ENCODE measurements around the gene WFS1.

WFS1 gene

GRCh38 chr4:6262176-6262575 is 7.5 kb upstream of the WFS1 start:
- H3K36me3 ChIP-seq (ENCODE audit: control insufficient read depth, insufficient read depth, low read length), result no peaks in the 10 kb centered on the region
- no peak overlapping the region for H3K4me3 ChIP-seq (ENCODE audit: low read depth, low read length)
- H3K27ac ChIP-seq (ENCODE audit: low read depth, low read length), result no peak overlapping the region
- no peaks in the 10 kb centered on the region for H3K9me3 ChIP-seq (ENCODE audit: control insufficient read depth, insufficient read depth, low read depth, low read length)
- no peak overlapping the region for H3K9ac ChIP-seq (ENCODE audit: low read length)
- no peaks in the 10 kb centered on the region for H3K27me3 ChIP-seq (ENCODE audit: control insufficient read depth, insufficient read depth, low read length)
- H3K4me1 ChIP-seq (ENCODE audit: control insufficient read depth, insufficient read depth, low read length), result peaks cover 4% of the 10 kb centered on the region

- Histone ChIP-seq H3K36me3 (ENCODE audit: control insufficient read depth, insufficient read depth, low read length) (no peaks in the 10 kb centered on the region), H3K4me1 (ENCODE audit: control insufficient read depth, insufficient read depth, low read length) (no peaks in the 10 kb centered on the region), H3K4me3 (ENCODE audit: low read depth, low read length) (no peak overlapping the region), H3K9me3 (ENCODE audit: control insufficient read depth, insufficient read depth, low read depth, low read length) (no peaks in the 10 kb centered on the region), H3K27ac (ENCODE audit: low read depth, low read length) (no peak overlapping the region), H3K9ac (ENCODE audit: low read length) (no peak overlapping the region), H3K27me3 (ENCODE audit: control insufficient read depth, insufficient read depth, low read length) (peaks cover 5% of the 10 kb centered on the region)
These were observed 6.7 kb upstream of the WFS1 start for GRCh38 chr4:6262847-6263487.

GRCh38 chr4:6263526-6264224 is 6.0 kb upstream of the WFS1 start:
- no peak overlapping the region for H3K4me3 ChIP-seq (ENCODE audit: low read depth, low read length)
- H3K9ac ChIP-seq (ENCODE audit: low read length), result no peak overlapping the region
- no peaks in the 10 kb centered on the region for H3K4me1 ChIP-seq (ENCODE audit: control insufficient read depth, insufficient read depth, low read length)
- peaks cover 10% of the 10 kb centered on the region for H3K27me3 ChIP-seq (ENCODE audit: control insufficient read depth, insufficient read depth, low read length)
- no peaks in the 10 kb centered on the region for H3K36me3 ChIP-seq (ENCODE audit: control insufficient read depth, insufficient read depth, low read length)
- no peak overlapping the region for H3K27ac ChIP-seq (ENCODE audit: low read depth, low read length)
- no peaks in the 10 kb centered on the region for H3K9me3 ChIP-seq (ENCODE audit: control insufficient read depth, insufficient read depth, low read depth, low read length)

GRCh38 chr4:6264225-6264540 is 5.5 kb upstream of the WFS1 start:
- peaks cover 4% of the 10 kb centered on the region for H3K4me1 ChIP-seq (ENCODE audit: control insufficient read depth, insufficient read depth, low read length)
- no peaks in the 10 kb centered on the region for H3K9me3 ChIP-seq (ENCODE audit: control insufficient read depth, insufficient read depth, low read depth, low read length)
- H3K27ac ChIP-seq (ENCODE audit: low read depth, low read length), result no peak overlapping the region

GRCh38 chr4:6265546-6265945 is 4.1 kb upstream of the WFS1 start:
- Histone ChIP-seq H3K27me3 (ENCODE audit: control insufficient read depth, insufficient read depth, low read length) (peaks cover 10% of the 10 kb centered on the region), H3K9me3 (ENCODE audit: control insufficient read depth, insufficient read depth, low read depth, low read length) (no peaks in the 10 kb centered on the region), H3K36me3 (ENCODE audit: control insufficient read depth, insufficient read depth, low read length) (no peaks in the 10 kb centered on the region), H3K27ac (ENCODE audit: low read depth, low read length) (no peak overlapping the region), H3K4me1 (ENCODE audit: control insufficient read depth, insufficient read depth, low read length) (peaks cover 7% of the 10 kb centered on the region), H3K9ac (ENCODE audit: low read length) (no peak overlapping the region), H3K4me3 (ENCODE audit: low read depth, low read length) (no peak overlapping the region)

More at GRCh38 chr4:6264225-6264540, 5.5 kb upstream of the WFS1 start:
- Histone ChIP-seq H3K9ac (ENCODE audit: low read length) (no peak overlapping the region), H3K4me3 (ENCODE audit: low read depth, low read length) (no peak overlapping the region), H3K27me3 (ENCODE audit: control insufficient read depth, insufficient read depth, low read length) (peaks cover 10% of the 10 kb centered on the region), H3K36me3 (ENCODE audit: control insufficient read depth, insufficient read depth, low read length) (no peaks in the 10 kb centered on the region)

GRCh38 chr4:6267573-6267972 is 2.1 kb upstream of the WFS1 start:
- Histone ChIP-seq H3K36me3 (ENCODE audit: control insufficient read depth, insufficient read depth, low read length) (no peaks in the 10 kb centered on the region), H3K4me1 (ENCODE audit: control insufficient read depth, insufficient read depth, low read length) (peaks cover 21% of the 10 kb centered on the region), H3K27me3 (ENCODE audit: control insufficient read depth, insufficient read depth, low read length) (peaks cover 10% of the 10 kb centered on the region), H3K27ac (ENCODE audit: low read depth, low read length) (no peak overlapping the region), H3K4me3 (ENCODE audit: low read depth, low read length) (no peak overlapping the region), H3K9ac (ENCODE audit: low read length) (no peak overlapping the region), H3K9me3 (ENCODE audit: control insufficient read depth, insufficient read depth, low read depth, low read length) (no peaks in the 10 kb centered on the region)

- H3K27me3 ChIP-seq (ENCODE audit: control insufficient read depth, insufficient read depth, low read length), result peaks cover 10% of the 10 kb centered on the region
- H3K9ac ChIP-seq (ENCODE audit: low read length), result peak overlapping the region; percentile 13
- no peaks in the 10 kb centered on the region for H3K9me3 ChIP-seq (ENCODE audit: control insufficient read depth, insufficient read depth, low read depth, low read length)
- H3K36me3 ChIP-seq (ENCODE audit: control insufficient read depth, insufficient read depth, low read length), result no peaks in the 10 kb centered on the region
- no peak overlapping the region for H3K27ac ChIP-seq (ENCODE audit: low read depth, low read length)
- H3K4me1 ChIP-seq (ENCODE audit: control insufficient read depth, insufficient read depth, low read length), result peaks cover 27% of the 10 kb centered on the region
- H3K4me3 ChIP-seq (ENCODE audit: low read depth, low read length), result peak overlapping the region; percentile 79
These were observed 717 bp upstream of the WFS1 start for GRCh38 chr4:6268650-6269615.

- Histone ChIP-seq H3K9me3 (ENCODE audit: control insufficient read depth, insufficient read depth, low read depth, low read length) (no peaks in the 10 kb centered on the region), H3K27me3 (ENCODE audit: control insufficient read depth, insufficient read depth, low read length) (peaks cover 10% of the 10 kb centered on the region), H3K9ac (ENCODE audit: low read length) (peak overlapping the region; percentile 34), H3K4me1 (ENCODE audit: control insufficient read depth, insufficient read depth, low read length) (peaks cover 35% of the 10 kb centered on the region), H3K27ac (ENCODE audit: low read depth, low read length) (no peak overlapping the region), H3K4me3 (ENCODE audit: low read depth, low read length) (peak overlapping the region; percentile 79), H3K36me3 (ENCODE audit: control insufficient read depth, insufficient read depth, low read length) (no peaks in the 10 kb centered on the region)
These were observed 1.0 kb downstream of the WFS1 start for GRCh38 chr4:6270636-6271121.

GRCh38 chr4:6271206-6271605 is 1.6 kb downstream of the WFS1 start:
- Histone ChIP-seq H3K9me3 (ENCODE audit: control insufficient read depth, insufficient read depth, low read depth, low read length) (no peaks in the 10 kb centered on the region), H3K27ac (ENCODE audit: low read depth, low read length) (no peak overlapping the region), H3K36me3 (ENCODE audit: control insufficient read depth, insufficient read depth, low read length) (no peaks in the 10 kb centered on the region), H3K9ac (ENCODE audit: low read length) (no peak overlapping the region), H3K4me3 (ENCODE audit: low read depth, low read length) (0 out of 2 replicates have a peak overlapping the region, but pooled peaks have one; percentile 79), H3K27me3 (ENCODE audit: control insufficient read depth, insufficient read depth, low read length) (peaks cover 10% of the 10 kb centered on the region), H3K4me1 (ENCODE audit: control insufficient read depth, insufficient read depth, low read length) (peaks cover 35% of the 10 kb centered on the region)

GRCh38 chr4:6271701-6272465 is 2.2 kb downstream of the WFS1 start:
- Histone ChIP-seq H3K4me1 (ENCODE audit: control insufficient read depth, insufficient read depth, low read length) (peaks cover 35% of the 10 kb centered on the region), H3K9ac (ENCODE audit: low read length) (no peak overlapping the region), H3K27ac (ENCODE audit: low read depth, low read length) (no peak overlapping the region), H3K9me3 (ENCODE audit: control insufficient read depth, insufficient read depth, low read depth, low read length) (no peaks in the 10 kb centered on the region), H3K27me3 (ENCODE audit: control insufficient read depth, insufficient read depth, low read length) (peaks cover 10% of the 10 kb centered on the region), H3K4me3 (ENCODE audit: low read depth, low read length) (no peak overlapping the region), H3K36me3 (ENCODE audit: control insufficient read depth, insufficient read depth, low read length) (no peaks in the 10 kb centered on the region)

Measured in HUES6 (cell line).